Raji (cell line): ENCODE measurements around the gene TMEM179.

Experiments
- POLR2A ChIP-seq: IDR thresholded peaks from 2 replicates; pipeline ENCODE4 v1.6.1; 2011; ENCODE audit warnings: low read depth, low read length, control low read depth; ENCODE audit not compliant: insufficient read depth

TMEM179 gene

DNA sequence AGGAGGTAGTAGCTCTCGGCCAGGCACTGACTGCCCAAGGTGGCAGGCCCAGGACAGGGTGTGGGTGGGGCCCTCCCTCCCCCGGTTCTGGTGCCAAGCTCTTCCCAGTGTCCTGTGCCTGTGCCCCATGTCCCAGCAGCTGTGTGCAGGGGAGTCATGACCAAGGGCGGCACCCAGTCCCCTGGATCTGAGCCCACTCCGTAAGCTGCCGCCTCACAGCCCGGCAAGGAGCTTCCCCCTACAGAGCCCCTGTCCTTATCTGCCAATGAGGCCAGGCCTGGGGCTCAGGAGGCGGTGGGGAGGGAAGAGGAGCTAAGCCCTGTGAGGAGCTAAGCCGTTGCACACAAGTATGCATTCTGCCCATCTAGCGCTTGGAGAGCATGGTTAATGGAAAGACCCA, 30.6 kb downstream of the TMEM179 start:
- no peak for TF ChIP-seq POLR2A

- TF ChIP-seq POLR2A: no peak
Measured at GRCh38 chr14:104572668-104573067, 31.9 kb downstream of the TMEM179 start.

GRCh38 chr14:104572024-104572626, 32.4 kb downstream of the TMEM179 start:
- TF ChIP-seq POLR2A: no peak

- no peak for TF ChIP-seq POLR2A
Measured at GRCh38 chr14:104571246-104571645, 33.3 kb downstream of the TMEM179 start.

- no peak for TF ChIP-seq POLR2A
Measured at GRCh38 chr14:104569435-104569834, 35.1 kb downstream of the TMEM179 start.

- TF ChIP-seq POLR2A: no peak
Measured at GRCh38 chr14:104568620-104569019, 36.0 kb downstream of the TMEM179 start.

DNA sequence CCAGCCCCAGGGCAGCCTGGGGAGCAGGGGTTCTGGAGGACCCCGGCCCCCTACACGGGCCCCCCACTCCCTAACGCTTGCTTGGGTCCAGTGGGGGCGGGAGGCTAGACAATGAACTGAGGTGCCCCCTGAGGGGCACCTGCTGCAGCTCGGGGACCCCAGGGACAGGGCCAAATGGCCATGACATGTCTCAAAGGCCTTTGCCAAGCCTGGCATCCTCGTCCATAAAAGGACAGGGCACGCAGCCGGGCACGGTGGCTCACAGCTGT, 36.7 kb downstream of the TMEM179 start:
- no peak for TF ChIP-seq POLR2A

DNA sequence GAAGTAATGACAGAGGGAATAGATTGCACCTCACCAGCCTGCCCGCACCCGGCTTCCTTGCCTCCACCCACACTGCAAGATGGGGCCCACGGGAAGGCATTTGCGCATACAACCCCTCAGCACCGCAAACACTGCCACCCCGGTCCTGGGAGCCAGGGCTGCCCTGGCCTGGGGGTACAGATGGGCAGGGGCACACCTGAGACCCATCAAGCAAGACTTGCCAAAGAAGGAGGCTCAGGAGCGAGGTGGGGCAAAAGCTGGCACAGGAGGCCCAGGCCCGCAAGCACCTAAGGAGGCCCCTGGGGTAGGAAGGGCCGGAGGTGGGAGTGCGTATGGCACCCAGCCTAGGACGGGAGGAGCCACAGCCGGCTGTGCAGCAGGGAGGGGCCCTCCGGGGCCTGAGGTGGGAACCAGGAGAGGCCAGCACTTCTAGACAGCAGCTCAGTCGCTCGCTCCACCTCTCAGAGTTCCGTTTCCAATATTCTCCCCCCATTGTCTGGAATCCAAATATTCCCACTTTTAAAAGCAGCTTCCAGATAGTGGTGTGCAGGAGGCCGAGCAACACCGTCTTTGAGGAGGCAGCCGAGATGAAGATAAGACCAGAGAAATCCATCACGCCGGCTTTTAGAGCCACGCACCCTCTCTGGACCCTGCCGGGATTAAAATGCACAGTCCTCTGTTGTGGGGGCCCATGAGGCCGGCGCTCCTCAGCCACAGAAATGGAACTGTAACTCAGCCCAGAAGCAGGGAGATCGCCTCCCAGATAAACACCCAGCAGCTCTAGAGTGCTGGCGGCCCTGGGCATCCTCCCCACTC, 37.2 kb downstream of the TMEM179 start:
- no peak for TF ChIP-seq POLR2A

- TF ChIP-seq POLR2A: no peak
Measured at GRCh38 chr14:104564744-104565679, 39.6 kb downstream of the TMEM179 start.

- TF ChIP-seq POLR2A: no peak
Measured at GRCh38 chr14:104563742-104564615, 40.6 kb downstream of the TMEM179 start.

- no peak for TF ChIP-seq POLR2A
Measured at GRCh38 chr14:104563191-104563741, 41.3 kb downstream of the TMEM179 start.

DNA sequence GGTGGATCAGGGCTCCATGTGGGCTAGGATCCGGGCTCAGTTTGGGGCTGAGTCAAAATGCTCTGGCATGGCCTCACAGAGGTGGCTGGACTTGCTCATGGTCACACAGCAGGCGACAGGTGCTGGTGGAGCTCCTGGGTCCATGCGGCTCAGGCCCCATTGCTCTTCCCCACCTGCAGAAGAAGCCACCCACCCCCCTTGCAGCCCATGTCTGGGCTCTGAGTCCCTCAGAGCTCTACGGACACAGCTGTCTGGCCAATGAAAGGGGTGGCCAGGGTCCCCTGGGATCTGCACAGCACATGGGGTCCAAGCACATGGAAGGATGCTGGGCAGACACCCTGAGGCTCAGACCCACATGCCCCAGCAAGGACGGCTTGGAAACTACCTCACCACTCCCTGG, 42.0 kb downstream of the TMEM179 start:
- TF ChIP-seq POLR2A: no peak

DNA sequence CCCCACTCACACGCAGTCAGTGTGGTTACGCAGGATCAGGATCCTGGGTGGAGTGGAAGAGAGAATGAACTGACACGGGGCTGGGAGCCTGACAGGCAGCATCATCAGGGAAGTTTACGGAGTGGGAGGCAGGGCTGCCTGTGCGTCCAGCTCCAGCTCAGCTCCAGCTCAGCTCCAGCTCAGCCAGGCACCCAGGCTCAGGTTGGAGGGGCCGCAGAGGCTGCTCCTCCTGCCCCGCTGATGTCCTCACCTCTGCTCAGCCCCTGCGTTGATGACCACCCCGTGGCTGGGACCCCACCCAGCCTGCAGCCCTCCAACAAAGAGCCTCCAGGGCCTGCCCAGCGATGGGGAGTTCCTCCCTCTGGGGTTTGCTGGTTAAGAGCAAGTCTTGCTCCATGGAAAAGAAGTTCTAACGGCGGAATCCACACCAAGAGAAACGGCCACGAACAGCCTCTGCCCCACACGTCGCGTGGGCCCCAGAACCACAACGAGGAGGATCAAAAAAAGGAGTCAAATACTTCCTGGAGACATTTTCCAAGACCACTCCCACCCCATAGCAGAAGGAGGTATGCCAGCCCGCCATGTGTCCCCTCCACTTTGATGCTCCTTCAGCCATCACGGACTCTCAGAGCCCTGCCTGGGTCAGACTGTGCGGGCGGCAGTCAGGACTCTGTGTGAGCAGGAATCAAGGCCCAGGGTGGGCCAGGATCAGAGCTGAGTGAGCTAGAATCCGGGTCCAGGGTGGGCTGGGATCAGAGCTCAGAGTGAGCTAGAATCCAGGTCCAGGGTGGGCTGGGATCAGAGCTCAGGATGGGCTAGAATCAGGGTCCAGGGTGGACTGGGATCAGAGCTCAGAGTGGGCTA, 42.7 kb downstream of the TMEM179 start:
- no peak for TF ChIP-seq POLR2A

DNA sequence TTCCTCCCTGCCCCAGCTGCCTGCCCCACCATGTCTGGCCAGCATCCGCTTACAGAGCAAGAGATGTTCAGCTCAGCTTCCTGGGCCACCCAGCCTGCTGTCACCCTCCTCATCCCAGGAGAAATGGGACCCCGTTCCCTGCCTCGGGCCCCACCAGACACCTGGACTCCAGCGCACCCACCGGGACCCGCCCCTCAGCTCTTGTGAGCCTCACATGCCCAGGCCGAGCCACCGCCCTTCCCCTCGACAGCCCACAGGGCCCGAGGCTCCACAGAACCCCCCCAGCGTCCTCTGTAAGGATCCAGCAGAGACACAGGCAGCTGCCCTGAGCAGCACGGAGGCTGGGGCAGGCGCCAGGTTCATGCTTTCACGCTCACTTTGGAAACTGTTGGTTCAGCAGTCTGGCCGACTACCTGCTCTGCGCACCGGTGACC, 43.4 kb downstream of the TMEM179 start:
- TF ChIP-seq POLR2A: no peak
